NCI-H2171 (cell line): ENCODE results near the gene CARNS1.

ENCODE experiments used
- DNase-seq: peaks from one replicate; lab custom pipeline; 2025; lab: John Stamatoyannopoulos, UW

Gene CARNS1

DNA sequence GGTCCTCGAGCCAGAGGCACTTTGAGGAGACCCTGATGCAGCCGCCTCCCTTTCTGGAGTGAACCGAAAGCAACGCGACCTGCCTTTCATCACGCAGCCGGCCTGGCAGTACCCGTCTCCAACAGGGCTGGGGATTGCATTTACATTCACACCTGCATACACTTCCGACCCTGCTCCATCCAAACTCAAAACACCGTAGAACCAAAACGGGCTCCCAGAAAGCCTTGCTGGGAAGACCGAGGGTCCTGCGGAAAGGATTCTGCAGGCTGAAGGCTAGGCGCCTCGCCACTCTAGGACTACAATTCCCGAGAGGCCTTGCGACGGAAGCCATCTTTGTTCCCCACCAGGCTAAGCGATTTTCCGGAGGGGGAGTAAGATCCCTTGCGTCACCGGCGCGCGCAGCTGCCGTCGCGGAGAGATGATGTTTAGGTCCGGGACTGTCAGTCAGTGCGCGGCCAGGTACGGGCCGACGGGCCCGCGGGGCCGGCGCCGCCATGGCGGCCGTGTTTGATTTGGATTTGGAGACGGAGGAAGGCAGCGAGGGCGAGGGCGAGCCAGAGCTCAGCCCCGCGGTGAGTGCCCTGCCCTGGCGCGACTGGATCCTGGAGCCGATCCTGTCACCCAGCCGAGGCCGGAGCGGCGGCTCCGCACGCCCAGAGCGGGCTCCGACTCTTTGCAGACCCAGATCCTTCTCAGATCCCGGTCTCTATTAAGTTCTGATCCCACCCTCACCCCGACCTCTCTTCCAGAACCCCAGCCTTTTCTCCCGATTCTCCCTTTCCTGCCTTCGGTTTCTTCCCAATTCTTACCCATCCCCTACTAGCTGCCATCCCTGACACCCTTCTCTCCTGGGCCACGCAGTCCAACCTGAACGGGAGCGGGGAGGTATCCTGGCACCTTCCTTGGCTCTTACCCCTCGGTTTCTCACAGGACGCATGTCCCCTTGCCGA is 12.8 kb downstream of the CARNS1 start, which contains the start of gene RPS6KB2:
TSS of gene RPS6KB2 (plus strand) at position 443 of the 950 bp plus-strand sequence. CDS start at position 495, 52 bp downstream.
- peak; percentile 97 for DNase-seq

GRCh38 chr11:67429038-67429668 is 13.7 kb downstream of the CARNS1 start:
- DNase-seq: no peak

GRCh38 chr11:67429722-67430121 is 14.2 kb downstream of the CARNS1 start:
- no peak for DNase-seq

- no peak for DNase-seq
Measured at GRCh38 chr11:67431346-67432249, 16.1 kb downstream of the CARNS1 start.

- DNase-seq: no peak
Measured at GRCh38 chr11:67432655-67433349, 17.3 kb downstream of the CARNS1 start.

DNA sequence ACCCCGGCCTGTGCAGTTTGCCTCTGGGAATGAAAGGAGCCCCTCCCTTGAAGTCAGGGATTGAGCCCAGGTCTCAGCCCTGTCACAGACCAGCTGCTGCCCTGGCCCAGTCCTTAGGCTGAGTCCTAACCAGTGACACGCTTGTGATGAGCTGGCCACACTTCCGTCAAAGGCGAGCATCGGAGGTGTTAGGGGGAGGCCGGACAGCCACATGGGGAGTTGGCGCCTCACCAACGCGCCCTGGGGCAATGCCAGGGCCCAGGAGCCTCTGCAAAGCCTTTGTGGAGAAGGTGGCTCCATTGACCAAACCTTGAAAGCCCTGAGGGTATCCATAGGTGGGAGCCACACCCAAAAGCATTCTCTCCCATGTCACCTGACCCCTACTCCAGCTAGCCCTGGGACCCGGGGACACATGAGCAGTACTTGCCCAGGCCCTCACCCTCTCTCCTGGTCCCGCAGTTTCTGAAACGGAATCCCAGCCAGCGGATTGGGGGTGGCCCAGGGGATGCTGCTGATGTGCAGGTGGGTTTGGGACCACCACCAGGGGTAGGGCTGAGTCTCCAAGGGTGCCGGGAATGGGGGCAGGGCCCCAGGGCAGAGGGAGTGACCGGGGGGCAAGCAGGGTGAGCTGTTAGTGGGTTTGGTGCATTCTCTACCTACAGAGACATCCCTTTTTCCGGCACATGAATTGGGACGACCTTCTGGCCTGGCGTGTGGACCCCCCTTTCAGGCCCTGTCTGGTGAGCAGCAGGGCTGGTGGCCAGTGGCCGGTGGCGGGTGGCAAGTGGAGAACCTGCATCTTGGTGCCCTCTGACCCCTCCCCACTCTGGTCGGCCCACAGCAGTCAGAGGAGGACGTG is 18.3 kb downstream of the CARNS1 start:
- no peak for DNase-seq

GRCh38 chr11:67434395-67434881 is 19.0 kb downstream of the CARNS1 start:
- no peak for DNase-seq

- no peak for DNase-seq
Measured at GRCh38 chr11:67435031-67435726, 19.7 kb downstream of the CARNS1 start.

DNA sequence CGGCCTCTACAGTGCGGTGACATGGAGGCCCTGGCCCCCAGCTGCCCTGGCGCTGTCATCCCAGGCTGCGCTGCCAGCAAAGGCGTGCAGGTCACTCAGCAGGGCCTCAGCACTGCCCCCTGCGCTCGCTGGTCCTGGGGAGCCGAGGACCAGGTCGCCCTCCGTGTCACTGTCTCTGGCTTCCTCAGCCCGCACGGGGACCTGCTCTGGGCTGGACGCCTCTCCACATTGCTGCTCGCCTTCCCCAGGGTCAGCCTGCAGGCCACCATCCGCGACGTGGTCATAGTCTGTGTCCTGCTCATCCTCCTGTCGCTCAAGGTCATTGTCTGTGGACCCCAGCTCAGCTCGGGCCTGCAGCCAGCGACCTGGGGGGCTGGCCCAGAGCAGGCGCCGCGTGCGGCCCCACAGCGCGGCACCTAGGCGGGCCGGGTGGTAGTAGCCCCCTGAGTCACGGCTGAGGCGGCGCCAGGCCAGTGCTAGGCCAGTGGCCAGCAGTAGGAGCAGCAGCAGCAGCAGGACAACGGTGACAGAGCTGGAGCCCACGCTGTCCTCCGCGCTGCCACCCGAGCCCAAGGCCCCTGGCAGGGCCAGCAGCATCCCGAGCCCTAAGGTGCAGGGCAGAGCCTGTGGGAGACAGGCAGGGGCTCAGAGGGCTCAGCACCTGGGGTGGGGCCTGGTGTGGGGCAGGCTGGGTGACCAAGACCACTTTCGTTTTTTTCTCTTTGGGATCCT is 20.4 kb downstream of the CARNS1 start:
- DNase-seq: no peak

DNA sequence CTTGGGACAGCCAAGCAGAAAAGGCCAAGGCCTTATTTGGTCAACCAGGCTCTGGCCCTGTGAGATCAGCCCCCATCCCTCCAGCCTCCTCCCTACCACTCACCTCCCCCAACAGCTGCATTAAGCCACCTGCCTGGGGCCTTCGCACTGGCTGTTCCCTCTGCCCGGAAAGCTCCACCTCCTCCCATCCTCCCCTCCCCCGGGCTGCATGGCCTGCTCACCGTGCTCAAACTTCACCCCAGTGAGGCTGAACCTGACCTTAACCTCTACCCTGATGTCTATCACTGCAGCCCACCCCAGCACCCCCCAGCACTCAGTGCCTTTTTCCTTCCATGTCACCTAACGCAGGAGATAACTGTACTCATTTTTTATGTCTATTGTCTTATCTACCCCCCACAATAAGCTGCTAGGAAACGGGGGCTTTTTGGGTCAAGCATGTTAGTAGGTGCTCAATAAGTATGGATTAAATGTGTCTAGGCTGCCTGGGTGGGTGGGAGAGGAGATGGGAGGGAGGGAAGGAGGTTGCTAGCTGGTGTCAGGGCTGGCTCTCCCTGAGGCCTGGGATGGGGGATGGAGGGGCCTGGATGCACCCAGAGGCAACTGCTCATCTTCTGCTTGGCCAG is 21.1 kb downstream of the CARNS1 start:
- DNase-seq: no peak

DNA sequence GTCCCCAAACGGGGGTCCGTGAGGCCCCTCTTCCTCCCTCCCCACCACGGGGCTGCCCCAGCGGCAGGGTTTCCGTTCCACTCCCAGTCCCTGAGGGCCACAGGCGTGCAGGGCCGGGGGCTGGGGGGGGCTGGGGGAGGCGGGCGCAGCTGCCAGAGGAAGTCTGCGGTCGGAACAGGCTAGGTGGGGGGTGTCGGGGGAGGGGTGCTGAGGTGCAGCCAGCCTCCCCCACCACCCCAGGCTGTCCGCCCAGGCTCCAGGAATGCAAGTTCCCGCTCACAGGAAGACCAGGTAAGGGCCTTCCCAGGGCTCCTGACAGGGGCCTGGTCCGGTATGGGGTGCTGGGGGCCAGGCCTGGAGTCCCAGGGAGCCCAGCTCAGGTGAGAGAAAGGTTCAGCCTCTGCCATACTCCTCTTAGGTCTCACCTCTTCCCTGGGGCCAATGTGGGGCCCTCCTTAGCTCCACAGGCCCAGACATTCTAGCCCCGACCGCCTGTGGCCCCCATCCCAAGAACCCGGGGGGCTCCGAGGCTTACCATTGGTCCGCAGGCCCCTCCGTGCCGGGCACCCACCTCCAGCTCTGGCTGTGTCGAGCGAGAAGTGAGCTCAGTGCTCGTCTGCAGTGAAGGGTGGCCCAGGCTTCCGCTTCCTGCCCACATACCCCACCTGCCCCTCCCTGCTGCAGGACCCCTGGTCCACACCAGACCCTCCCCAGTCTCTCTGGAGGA is 21.8 kb downstream of the CARNS1 start, which contains the start of gene PTPRCAP:
TSS of gene PTPRCAP (minus strand) at position 601 of the 727 bp plus-strand sequence. CDS start at position 538, 63 bp downstream.
- no peak for DNase-seq

DNA sequence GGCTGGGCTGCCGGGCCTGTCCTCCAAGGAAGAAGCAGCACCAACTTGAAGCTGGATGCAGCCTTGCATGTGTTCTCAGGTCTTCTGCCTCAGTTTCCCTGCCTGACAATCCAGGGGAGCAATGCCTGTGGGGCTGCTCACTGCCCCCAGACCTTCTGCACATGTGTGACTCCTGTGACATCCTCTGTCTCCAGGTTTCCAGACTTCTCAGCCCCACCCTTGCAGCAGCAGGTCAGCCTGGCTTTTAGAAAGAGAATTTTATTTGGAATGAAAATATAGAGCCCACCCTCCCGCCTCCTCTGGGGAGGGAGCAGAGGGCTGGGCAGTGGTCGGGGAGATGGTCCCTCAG is 22.3 kb downstream of the CARNS1 start:
- no peak for DNase-seq

DNA sequence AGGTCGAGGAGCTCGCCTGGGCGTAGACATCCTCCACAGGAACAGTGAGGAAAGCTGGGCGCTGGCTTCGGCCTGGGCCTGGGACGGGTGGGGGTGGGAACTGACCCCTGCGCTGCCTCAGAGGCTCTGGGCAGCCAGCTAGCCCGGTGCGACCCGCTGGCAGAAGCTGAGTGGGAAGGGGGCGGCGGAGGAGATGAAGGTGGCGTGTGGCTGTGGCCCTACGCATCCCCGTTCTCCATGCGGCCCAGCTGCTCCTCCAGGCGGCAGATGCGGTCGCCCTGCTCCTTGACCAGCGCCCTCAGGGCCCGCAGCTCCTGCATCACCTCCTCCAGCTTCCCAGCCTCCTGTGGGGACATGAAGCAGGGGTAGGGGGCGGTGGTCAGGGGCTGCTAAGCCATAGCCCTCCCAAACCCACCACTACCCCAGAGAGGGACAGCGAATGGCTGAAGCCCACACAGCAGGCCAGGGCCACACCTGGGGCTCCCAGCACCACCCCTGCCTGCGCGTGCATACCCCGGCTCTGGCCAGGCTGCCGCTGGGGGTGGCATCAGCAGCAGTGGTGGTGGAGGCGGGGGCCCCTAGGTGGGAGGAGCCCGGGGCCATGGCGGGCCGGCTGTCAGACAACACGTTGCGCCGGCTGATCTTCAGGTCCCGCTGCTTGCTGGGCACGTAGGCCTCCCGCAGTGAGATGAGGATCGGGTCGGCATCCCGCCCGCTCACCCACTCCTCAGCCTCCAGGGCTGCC is 22.9 kb downstream of the CARNS1 start:
- DNase-seq: no peak

GRCh38 chr11:67439321-67440228 is 24.1 kb downstream of the CARNS1 start:
- no peak for DNase-seq

DNA sequence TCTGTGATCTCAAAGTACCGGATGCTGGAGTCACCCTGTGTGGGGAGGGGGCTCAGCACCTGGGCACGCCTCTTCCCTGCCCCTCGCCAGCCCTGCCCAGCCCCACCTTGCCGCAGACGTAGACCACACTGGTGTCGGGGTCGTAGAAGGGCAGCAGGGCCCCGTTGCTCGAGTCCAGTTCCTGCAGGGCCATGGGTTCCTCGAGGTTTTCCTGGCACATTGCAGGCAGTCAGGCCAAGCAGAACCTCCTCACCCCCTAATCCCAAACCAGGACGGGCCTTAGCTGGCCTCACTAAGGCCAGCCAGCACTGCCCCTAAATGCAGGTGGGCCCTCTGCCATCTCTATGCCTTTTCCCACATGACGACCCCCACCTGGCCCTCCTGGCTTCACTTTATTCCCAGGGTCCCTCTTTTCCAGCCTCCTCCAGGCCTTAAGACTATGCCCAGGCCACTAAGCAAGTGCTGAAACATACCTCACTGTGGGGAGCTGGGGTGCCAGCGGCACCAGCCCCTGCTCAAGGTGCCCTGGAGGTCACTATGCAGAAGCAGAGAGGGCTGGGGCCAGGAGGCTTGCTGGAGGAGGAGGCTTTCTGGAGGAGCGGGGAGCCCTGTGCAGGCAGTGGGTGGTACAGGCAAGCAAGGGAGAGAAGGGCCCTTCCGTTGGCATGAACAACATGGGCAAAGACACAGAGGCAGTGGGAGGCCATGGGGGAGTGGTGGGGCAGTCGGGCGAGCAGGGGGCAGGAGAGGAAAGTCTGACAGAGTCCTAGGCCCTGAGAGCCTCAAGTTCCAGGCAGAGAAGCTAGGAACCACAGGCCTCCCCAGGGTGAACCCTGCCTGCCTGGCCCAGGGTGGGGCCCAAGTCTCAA is 25.0 kb downstream of the CARNS1 start:
- DNase-seq: no peak
